A673 (cell line): Measurements from ENCODE around the gene AGPAT2. TPM values are rescaled to one million over a fixed set of nuclear protein-coding genes. Genes with fewer than 3 reads are reported as not detected.

ENCODE experiments used
- BruUV-seq: library from RNA; stranded (reverse); fragments of 400-500 nt; replicated peaks from 2 replicates; lab custom pipeline; 2021; lab: Mats Ljungman, UMichigan
- CTCF ChIA-PET: fragments of 300-600 bp; sonication (Branson Sonifier 250); formaldehyde crosslinking; loops from one replicate; lab custom pipeline; 2022; ENCODE audit warnings: antibody characterized with exemption; lab: Charles Lee
- POLR2A ChIA-PET: fragments of 300-600 bp; sonication (Branson Sonifier 250); formaldehyde crosslinking; loops from one replicate; lab custom pipeline; 2022; ENCODE audit warnings: antibody characterized with exemption; ENCODE audit not compliant: low non-redundant PET; lab: Charles Lee
- DNase-seq: peaks from one replicate; pipeline ENCODE4 v3.0.0-alpha.2; 2015; ENCODE audit warnings: low spot score
- H3K27ac ChIP-seq: fragments of 200-600 bp; sonication (generic); 2 replicates; pipeline ENCODE4 v1.5.1; 2016; ENCODE audit warnings: mixed run types, low read depth, mild to moderate bottlenecking, mixed read lengths, antibody characterized with exemption, low read length; ENCODE audit not compliant: poor library complexity, severe bottlenecking
- H3K27me3 ChIP-seq: fragments of 200-600 bp; sonication (generic); replicated peaks from 2 replicates; pipeline ENCODE4 v1.6.1; 2017; ENCODE audit warnings: mixed run types, low read depth, mild to moderate bottlenecking, mixed read lengths, antibody characterized with exemption, low read length; ENCODE audit not compliant: insufficient read depth, poor library complexity
- H3K36me3 ChIP-seq: fragments of 200-600 bp; sonication (generic); 2 replicates; pipeline ENCODE4 v1.6.1; 2016; ENCODE audit warnings: mixed run types, mild to moderate bottlenecking, mixed read lengths, antibody characterized with exemption, low read length; ENCODE audit not compliant: insufficient read depth, poor library complexity, severe bottlenecking
- H3K4me1 ChIP-seq: fragments of 200-600 bp; sonication (generic); 2 replicates; pipeline ENCODE4 v1.6.1; 2017; ENCODE audit warnings: mixed run types, mild to moderate bottlenecking, mixed read lengths, antibody characterized with exemption, low read length; ENCODE audit not compliant: insufficient read depth, poor library complexity, severe bottlenecking
- H3K4me3 ChIP-seq: fragments of 200-600 bp; sonication (generic); 2 replicates; pipeline ENCODE4 v1.5.1; 2016; ENCODE audit warnings: low read depth, mixed run types, mild to moderate bottlenecking, mixed read lengths, low read length; ENCODE audit not compliant: poor library complexity, severe bottlenecking
- H3K9me3 ChIP-seq: fragments of 200-600 bp; sonication (generic); 2 replicates; pipeline ENCODE4 v1.6.1; 2016; ENCODE audit warnings: mixed run types, low read depth, mild to moderate bottlenecking, mixed read lengths, antibody characterized with exemption, low read length; ENCODE audit not compliant: poor library complexity, severe bottlenecking
- EZH2 ChIP-seq: fragments of 200-600 bp; sonication (generic); IDR thresholded peaks from 2 replicates; pipeline ENCODE4 v1.6.1; 2017; ENCODE audit warnings: borderline replicate concordance, low read depth, mild to moderate bottlenecking, mixed read lengths, antibody characterized with exemption, low read length; ENCODE audit not compliant: poor library complexity, severe bottlenecking
- intact Hi-C: fragments of 100-400 bp; cut with micrococcal nuclease; formaldehyde crosslinking; loops from one replicate; pipeline ENCODE4 v1.10.0; 2022; ENCODE audit not compliant: unreplicated experiment
- total RNA-seq: library from RNA; stranded (reverse); gene quantifications from 2 replicates; pipeline ENCODE4 v1.2.3, GENCODE V29; 2021
- TF ChIP-seq, protein P1 (sequence below): fragments of 300-800, 200-600 bp; sonication (generic); conservative IDR thresholded peaks from 2 replicates; pipeline ENCODE4 v1.5.1; 2017; ENCODE audit warnings: low read depth, mild to moderate bottlenecking, antibody characterized with exemption, low read length, moderate library complexity, mixed read lengths

AGPAT2 gene
- total RNA-seq, 1 experiment from 2014 or later: 57.7 TPM

DNA sequence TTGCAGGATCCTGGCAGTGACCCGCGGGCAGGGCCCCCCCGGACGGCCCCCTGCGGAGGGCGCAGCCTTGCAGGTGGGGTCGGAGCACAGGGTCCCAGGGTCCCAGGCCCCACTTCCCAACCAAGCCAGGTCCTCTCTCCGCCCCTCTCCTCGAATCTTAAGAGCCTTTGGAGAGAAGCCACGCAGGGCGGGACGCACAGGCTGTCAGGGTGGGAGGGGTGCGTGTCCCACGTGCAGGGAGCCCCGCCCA is 43.0 kb downstream of the AGPAT2 start:
- peak; percentile 91 for DNase-seq
- Histone ChIP-seq H3K27me3 (no peaks in the 10 kb centered on the region), H3K36me3 (no peaks in the 10 kb centered on the region), H3K4me1 (peaks cover 12% of the 10 kb centered on the region), H3K27ac (no peak overlapping the region), H3K9me3 (no peaks in the 10 kb centered on the region), H3K4me3 (peak overlapping the region; percentile 0)
- intact Hi-C loops: no loop called here
- BruUV-seq: no TSS peak
- ChIA-PET CTCF (interaction anchor here (0.6 kb wide), 2 partner anchors 160 to 161 kb away, joined by 3 read pairs; no protein-coding TSS in a partner anchor), POLR2A (no interaction called here)
- TF ChIP-seq, protein P1, sequence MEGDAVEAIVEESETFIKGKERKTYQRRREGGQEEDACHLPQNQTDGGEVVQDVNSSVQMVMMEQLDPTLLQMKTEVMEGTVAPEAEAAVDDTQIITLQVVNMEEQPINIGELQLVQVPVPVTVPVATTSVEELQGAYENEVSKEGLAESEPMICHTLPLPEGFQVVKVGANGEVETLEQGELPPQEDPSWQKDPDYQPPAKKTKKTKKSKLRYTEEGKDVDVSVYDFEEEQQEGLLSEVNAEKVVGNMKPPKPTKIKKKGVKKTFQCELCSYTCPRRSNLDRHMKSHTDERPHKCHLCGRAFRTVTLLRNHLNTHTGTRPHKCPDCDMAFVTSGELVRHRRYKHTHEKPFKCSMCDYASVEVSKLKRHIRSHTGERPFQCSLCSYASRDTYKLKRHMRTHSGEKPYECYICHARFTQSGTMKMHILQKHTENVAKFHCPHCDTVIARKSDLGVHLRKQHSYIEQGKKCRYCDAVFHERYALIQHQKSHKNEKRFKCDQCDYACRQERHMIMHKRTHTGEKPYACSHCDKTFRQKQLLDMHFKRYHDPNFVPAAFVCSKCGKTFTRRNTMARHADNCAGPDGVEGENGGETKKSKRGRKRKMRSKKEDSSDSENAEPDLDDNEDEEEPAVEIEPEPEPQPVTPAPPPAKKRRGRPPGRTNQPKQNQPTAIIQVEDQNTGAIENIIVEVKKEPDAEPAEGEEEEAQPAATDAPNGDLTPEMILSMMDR: no peak
- no peak for TF ChIP-seq EZH2

DNA sequence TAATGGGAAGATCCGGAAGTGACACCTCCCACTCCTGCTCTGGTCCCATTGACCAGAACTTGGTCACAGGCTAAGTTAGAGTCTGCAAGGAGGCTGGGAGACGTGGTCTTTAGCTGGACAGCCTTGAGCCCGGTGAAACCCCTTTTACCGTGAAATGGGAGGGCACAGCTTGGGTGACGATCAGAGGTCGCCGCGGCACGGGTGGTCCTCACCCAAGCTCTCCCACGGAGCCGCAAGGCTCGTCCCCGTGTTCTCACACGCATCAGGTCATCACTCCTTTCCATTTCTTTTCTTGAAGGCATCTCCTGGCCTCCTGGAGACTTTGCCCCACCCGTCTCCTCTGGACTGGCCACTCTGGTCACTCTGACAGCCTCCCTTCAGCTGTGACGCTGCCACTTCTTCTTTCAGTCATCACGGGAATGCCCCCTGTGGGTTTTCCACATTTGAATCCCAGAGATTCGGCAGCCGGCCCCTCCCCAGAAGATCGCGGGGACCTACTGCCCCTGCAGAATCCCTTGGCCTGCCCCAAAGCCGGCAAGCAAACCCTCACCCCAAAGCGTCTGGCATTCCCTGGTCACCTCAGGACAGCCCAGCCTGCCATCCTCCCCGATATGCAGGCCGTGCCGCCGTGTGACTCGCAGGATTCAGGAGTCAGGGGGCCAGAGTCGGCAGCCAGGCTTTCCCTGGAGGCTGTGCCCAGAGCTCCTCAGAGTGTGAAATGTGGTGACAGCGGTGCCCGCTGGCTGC is 43.5 kb downstream of the AGPAT2 start:
- CTCF ChIA-PET: interaction anchor here (0.5 to 0.6 kb wide), 3 partner anchors 10 to 160 kb away, joined by 3 read pairs; no protein-coding TSS in a partner anchor
- H3K4me3 ChIP-seq: peak overlapping the region; percentile 0
- no TSS peak for BruUV-seq

DNA sequence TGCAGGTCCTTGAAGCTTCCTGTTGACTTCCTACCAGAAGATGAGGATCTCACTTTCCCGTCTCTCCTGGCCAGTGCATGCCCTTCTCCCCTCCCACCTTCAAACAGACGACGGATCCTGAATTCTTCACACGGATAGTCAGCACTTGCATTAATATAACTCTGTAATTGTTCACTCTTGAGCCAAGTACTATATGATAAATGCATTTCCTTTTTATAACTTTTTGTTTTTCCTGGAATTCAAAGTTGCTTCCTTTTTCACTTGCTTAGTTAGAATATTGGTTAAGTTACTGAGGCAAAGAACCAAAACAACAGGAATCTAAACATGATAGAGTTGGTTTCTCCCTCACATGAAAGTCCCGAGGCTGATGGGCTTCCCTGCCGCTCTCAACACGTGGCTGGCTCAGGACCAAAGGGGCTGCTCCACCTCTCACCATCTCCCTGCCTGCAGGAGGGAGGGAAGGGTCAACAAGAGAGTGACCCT is 44.8 kb downstream of the AGPAT2 start:
- CTCF ChIA-PET: no interaction called here
- Histone ChIP-seq H3K27me3 (no peaks in the 10 kb centered on the region), H3K4me3 (no peak overlapping the region), H3K27ac (no peak overlapping the region), H3K9me3 (no peaks in the 10 kb centered on the region), H3K4me1 (peaks cover 12% of the 10 kb centered on the region), H3K36me3 (no peaks in the 10 kb centered on the region)
- intact Hi-C loops: no loop called here
- DNase-seq: no peak
- POLR2A ChIA-PET: no interaction called here
- BruUV-seq: no TSS peak
- TF ChIP-seq, protein P1: no peak
- no peak for TF ChIP-seq EZH2

More for the DNA sequence above, 43.5 kb downstream of the AGPAT2 start:
- intact Hi-C loops: no loop called here
- TF ChIP-seq, protein P1: no peak
- no peak for TF ChIP-seq EZH2
- H3K4me1 ChIP-seq: peaks cover 12% of the 10 kb centered on the region
- POLR2A ChIA-PET: no interaction called here
- H3K9me3 ChIP-seq: no peaks in the 10 kb centered on the region
- H3K36me3 ChIP-seq: no peaks in the 10 kb centered on the region
- DNase-seq: no peak
- H3K27me3 ChIP-seq: no peaks in the 10 kb centered on the region
- no peak overlapping the region for H3K27ac ChIP-seq
